ENCODE data around the gene GMDS. TPM values are rescaled to one million over a fixed set of nuclear protein-coding genes. Genes with fewer than 3 reads are reported as not detected.

Gene GMDS
- total and polyA plus RNA-seq, 2 of the 13 experiments (the other 11 are each of a cell fraction or from before 2014, with no cell fraction given), result 64.4 to 112 TPM

DNA sequence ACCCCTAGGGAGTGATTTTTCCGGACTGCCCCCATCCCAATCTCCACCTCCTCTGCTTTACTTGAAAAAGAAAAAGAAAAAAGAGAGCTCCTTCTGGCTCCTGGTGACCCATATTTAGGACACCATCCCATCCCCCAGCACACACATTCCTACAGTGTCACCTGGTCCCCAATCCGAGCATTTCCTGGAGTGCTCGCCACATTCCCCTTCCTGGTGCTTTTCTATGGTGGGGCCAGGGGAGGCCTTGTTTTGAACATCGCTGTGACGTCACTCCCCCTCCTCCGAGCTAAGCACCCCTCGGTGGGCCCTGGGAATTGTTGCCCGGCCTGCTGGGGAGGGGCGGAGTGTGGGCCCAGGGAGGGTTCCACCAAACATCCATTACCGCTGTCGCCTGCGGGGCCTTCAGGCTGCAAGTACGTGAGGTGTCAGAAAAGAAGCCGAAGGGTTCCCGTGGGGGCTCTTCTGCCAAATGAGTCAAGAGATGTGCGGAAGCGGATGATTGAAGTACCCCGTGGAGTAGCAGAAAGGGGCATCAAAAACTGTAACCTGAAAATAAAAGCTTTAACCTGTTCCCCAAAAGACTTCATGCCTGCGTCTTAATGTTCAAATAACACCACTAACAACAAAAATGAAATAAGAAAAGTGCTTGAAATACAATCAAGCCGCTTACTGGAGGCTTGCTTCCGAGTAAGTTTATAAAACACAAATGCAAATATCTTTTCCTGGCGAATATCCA is 638.5 kb downstream of the GMDS start (continued):
- TF ChIP-seq, protein P1, sequence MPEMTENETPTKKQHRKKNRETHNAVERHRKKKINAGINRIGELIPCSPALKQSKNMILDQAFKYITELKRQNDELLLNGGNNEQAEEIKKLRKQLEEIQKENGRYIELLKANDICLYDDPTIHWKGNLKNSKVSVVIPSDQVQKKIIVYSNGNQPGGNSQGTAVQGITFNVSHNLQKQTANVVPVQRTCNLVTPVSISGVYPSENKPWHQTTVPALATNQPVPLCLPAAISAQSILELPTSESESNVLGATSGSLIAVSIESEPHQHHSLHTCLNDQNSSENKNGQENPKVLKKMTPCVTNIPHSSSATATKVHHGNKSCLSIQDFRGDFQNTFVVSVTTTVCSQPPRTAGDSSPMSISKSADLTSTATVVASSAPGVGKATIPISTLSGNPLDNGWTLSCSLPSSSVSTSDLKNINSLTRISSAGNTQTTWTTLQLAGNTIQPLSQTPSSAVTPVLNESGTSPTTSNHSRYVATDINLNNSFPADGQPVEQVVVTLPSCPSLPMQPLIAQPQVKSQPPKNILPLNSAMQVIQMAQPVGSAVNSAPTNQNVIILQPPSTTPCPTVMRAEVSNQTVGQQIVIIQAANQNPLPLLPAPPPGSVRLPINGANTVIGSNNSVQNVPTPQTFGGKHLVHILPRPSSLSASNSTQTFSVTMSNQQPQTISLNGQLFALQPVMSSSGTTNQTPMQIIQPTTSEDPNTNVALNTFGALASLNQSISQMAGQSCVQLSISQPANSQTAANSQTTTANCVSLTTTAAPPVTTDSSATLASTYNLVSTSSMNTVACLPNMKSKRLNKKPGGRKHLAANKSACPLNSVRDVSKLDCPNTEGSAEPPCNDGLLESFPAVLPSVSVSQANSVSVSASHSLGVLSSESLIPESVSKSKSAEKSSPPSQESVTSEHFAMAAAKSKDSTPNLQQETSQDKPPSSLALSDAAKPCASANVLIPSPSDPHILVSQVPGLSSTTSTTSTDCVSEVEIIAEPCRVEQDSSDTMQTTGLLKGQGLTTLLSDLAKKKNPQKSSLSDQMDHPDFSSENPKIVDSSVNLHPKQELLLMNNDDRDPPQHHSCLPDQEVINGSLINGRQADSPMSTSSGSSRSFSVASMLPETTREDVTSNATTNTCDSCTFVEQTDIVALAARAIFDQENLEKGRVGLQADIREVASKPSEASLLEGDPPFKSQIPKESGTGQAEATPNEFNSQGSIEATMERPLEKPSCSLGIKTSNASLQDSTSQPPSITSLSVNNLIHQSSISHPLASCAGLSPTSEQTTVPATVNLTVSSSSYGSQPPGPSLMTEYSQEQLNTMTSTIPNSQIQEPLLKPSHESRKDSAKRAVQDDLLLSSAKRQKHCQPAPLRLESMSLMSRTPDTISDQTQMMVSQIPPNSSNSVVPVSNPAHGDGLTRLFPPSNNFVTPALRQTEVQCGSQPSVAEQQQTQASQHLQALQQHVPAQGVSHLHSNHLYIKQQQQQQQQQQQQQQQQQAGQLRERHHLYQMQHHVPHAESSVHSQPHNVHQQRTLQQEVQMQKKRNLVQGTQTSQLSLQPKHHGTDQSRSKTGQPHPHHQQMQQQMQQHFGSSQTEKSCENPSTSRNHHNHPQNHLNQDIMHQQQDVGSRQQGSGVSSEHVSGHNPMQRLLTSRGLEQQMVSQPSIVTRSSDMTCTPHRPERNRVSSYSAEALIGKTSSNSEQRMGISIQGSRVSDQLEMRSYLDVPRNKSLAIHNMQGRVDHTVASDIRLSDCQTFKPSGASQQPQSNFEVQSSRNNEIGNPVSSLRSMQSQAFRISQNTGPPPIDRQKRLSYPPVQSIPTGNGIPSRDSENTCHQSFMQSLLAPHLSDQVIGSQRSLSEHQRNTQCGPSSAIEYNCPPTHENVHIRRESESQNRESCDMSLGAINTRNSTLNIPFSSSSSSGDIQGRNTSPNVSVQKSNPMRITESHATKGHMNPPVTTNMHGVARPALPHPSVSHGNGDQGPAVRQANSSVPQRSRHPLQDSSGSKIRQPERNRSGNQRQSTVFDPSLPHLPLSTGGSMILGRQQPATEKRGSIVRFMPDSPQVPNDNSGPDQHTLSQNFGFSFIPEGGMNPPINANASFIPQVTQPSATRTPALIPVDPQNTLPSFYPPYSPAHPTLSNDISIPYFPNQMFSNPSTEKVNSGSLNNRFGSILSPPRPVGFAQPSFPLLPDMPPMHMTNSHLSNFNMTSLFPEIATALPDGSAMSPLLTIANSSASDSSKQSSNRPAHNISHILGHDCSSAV (CRISPR knock-in tag; IDR thresholded peaks at IDR 0.05; ENCODE audit: borderline replicate concordance), result no peak
- TF ChIP-seq ZNF530 (CRISPR knock-in tag; IDR thresholded peaks at IDR 0.05; ENCODE audit: low read depth), result no peak
- no peak for TF ChIP-seq NCOR1 (IDR thresholded peaks at IDR 0.05; ENCODE audit: borderline replicate concordance, low read length)
